Measurements from ENCODE around the gene TBC1D24.
"Not testable (repeated sequence)": the region's sequence is repeated elsewhere in the genome, so short reads cannot be mapped to it uniquely, and the experiment has no call there.

The TBC1D24 gene

GRCh38 chr16:2530629-2531318 lies 55.8 kb downstream of the TBC1D24 start:
- no peaks in the 10 kb centered on the region for H3K27me3 ChIP-seq (ENCODE audit: control insufficient read depth in 1 of 2, insufficient read depth in 2 of 2, low read length in 2 of 2)
- H3K9ac ChIP-seq (ENCODE audit: low read length in 2 of 2), result peak overlapping the region; percentile 72 to 74
- peaks cover 17% of the 10 kb centered on the region for H3K4me1 ChIP-seq (ENCODE audit: control insufficient read depth, insufficient read depth, low read length)
- peak overlapping the region; percentile 97 for H3K27ac ChIP-seq (ENCODE audit: low read length)
- H3K4me3 ChIP-seq (ENCODE audit: low read length in 2 of 2), result peak overlapping the region in 1 of 2 donors; percentile 47
- H3K36me3 ChIP-seq (ENCODE audit: control insufficient read depth in 2 of 2, insufficient read depth in 2 of 2, low read length in 2 of 2), result peaks cover 11 to 20% of the 10 kb centered on the region in 2 donors
- H3K9me3 ChIP-seq (ENCODE audit: control insufficient read depth in 2 of 2, low read length in 2 of 2), result no peaks in the 10 kb centered on the region

GRCh38 chr16:2531371-2531695 lies 56.4 kb downstream of the TBC1D24 start, which contains the start of gene CEMP1:
CEMP1 (minus strand) TSS chr16:2531408; CDS start chr16:2531073, 335 bp downstream.
- Histone ChIP-seq H3K36me3 (ENCODE audit: control insufficient read depth in 2 of 2, insufficient read depth in 2 of 2, low read length in 2 of 2) (peaks cover 11 to 14% of the 10 kb centered on the region in 2 donors), H3K9me3 (ENCODE audit: control insufficient read depth in 2 of 2, low read length in 2 of 2) (no peaks in the 10 kb centered on the region), H3K27ac (ENCODE audit: low read length) (peak within 1 kb of the TSS; percentile 97), H3K4me1 (ENCODE audit: control insufficient read depth, insufficient read depth, low read length) (peaks cover 22% of the 10 kb centered on the region), H3K4me3 (ENCODE audit: low read length in 2 of 2) (peak within 1 kb of the TSS; percentile 68 to 82), H3K27me3 (ENCODE audit: control insufficient read depth in 1 of 2, insufficient read depth in 2 of 2, low read length in 2 of 2) (no peaks in the 10 kb centered on the region), H3K9ac (ENCODE audit: low read length in 2 of 2) (peak within 1 kb of the TSS; percentile 74 to 84)

- H3K4me3 ChIP-seq (ENCODE audit: low read length in 2 of 2), result peak overlapping the region; percentile 68 to 82
- peak overlapping the region; percentile 97 for H3K27ac ChIP-seq (ENCODE audit: low read length)
- H3K36me3 ChIP-seq (ENCODE audit: control insufficient read depth in 2 of 2, insufficient read depth in 2 of 2, low read length in 2 of 2), result peaks cover 11 to 12% of the 10 kb centered on the region in 2 donors
- H3K9ac ChIP-seq (ENCODE audit: low read length in 2 of 2), result peak overlapping the region; percentile 74 to 84
- no peaks in the 10 kb centered on the region for H3K27me3 ChIP-seq (ENCODE audit: control insufficient read depth in 1 of 2, insufficient read depth in 2 of 2, low read length in 2 of 2)
- H3K4me1 ChIP-seq (ENCODE audit: control insufficient read depth, insufficient read depth, low read length), result peaks cover 23% of the 10 kb centered on the region
- no peaks in the 10 kb centered on the region for H3K9me3 ChIP-seq (ENCODE audit: control insufficient read depth in 2 of 2, low read length in 2 of 2)
Measured at GRCh38 chr16:2531696-2532493, 57.0 kb downstream of the TBC1D24 start.

- H3K9me3 ChIP-seq (ENCODE audit: control insufficient read depth in 2 of 2, low read length in 2 of 2), result no peaks in the 10 kb centered on the region
- peaks cover 10 to 11% of the 10 kb centered on the region in 2 donors for H3K36me3 ChIP-seq (ENCODE audit: control insufficient read depth in 2 of 2, insufficient read depth in 2 of 2, low read length in 2 of 2)
- peak overlapping the region; percentile 52 to 84 for H3K9ac ChIP-seq (ENCODE audit: low read length in 2 of 2)
- peak overlapping the region; percentile 97 for H3K27ac ChIP-seq (ENCODE audit: low read length)
- no peaks in the 10 kb centered on the region for H3K27me3 ChIP-seq (ENCODE audit: control insufficient read depth in 1 of 2, insufficient read depth in 2 of 2, low read length in 2 of 2)
- peak overlapping the region; percentile 68 to 82 for H3K4me3 ChIP-seq (ENCODE audit: low read length in 2 of 2)
- peaks cover 25% of the 10 kb centered on the region for H3K4me1 ChIP-seq (ENCODE audit: control insufficient read depth, insufficient read depth, low read length)
Measured at GRCh38 chr16:2532494-2533141, 57.7 kb downstream of the TBC1D24 start.

- Histone ChIP-seq H3K4me3 (ENCODE audit: low read length in 2 of 2) (peak overlapping the region; percentile 68 to 82), H3K9ac (ENCODE audit: low read length in 2 of 2) (peak overlapping the region; percentile 52 to 84), H3K4me1 (ENCODE audit: control insufficient read depth, insufficient read depth, low read length) (peaks cover 25% of the 10 kb centered on the region), H3K27ac (ENCODE audit: low read length) (peak overlapping the region; percentile 97)
- not testable (repeated sequence) for H3K27me3 ChIP-seq (ENCODE audit: control insufficient read depth in 1 of 2, insufficient read depth in 2 of 2, low read length in 2 of 2); H3K36me3 ChIP-seq (ENCODE audit: control insufficient read depth in 2 of 2, insufficient read depth in 2 of 2, low read length in 2 of 2); H3K9me3 ChIP-seq (ENCODE audit: control insufficient read depth in 2 of 2, low read length in 2 of 2)
Measured at GRCh38 chr16:2533142-2533755, 58.3 kb downstream of the TBC1D24 start.

- Histone ChIP-seq H3K36me3 (ENCODE audit: control insufficient read depth in 2 of 2, insufficient read depth in 2 of 2, low read length in 2 of 2) (peaks cover 0 to 4% of the 10 kb centered on the region in 2 donors), H3K9me3 (ENCODE audit: control insufficient read depth in 2 of 2, low read length in 2 of 2) (no peaks in the 10 kb centered on the region), H3K9ac (ENCODE audit: low read length in 2 of 2) (no peak overlapping the region), H3K4me3 (ENCODE audit: low read length in 2 of 2) (no peak overlapping the region), H3K27me3 (ENCODE audit: control insufficient read depth in 1 of 2, insufficient read depth in 2 of 2, low read length in 2 of 2) (no peaks in the 10 kb centered on the region), H3K4me1 (ENCODE audit: control insufficient read depth, insufficient read depth, low read length) (peaks cover 25% of the 10 kb centered on the region), H3K27ac (ENCODE audit: low read length) (no peak overlapping the region)
Measured at GRCh38 chr16:2533912-2534311, 59.0 kb downstream of the TBC1D24 start.

- not testable (repeated sequence) for H3K9ac ChIP-seq (ENCODE audit: low read length in 2 of 2); H3K27me3 ChIP-seq (ENCODE audit: control insufficient read depth in 1 of 2, insufficient read depth in 2 of 2, low read length in 2 of 2); H3K9me3 ChIP-seq (ENCODE audit: control insufficient read depth in 2 of 2, low read length in 2 of 2); H3K4me3 ChIP-seq (ENCODE audit: low read length in 2 of 2); H3K27ac ChIP-seq (ENCODE audit: low read length); H3K36me3 ChIP-seq (ENCODE audit: control insufficient read depth in 2 of 2, insufficient read depth in 2 of 2, low read length in 2 of 2)
- H3K4me1 ChIP-seq (ENCODE audit: control insufficient read depth, insufficient read depth, low read length), result peaks cover 29% of the 10 kb centered on the region
Measured at GRCh38 chr16:2534335-2534734, 59.4 kb downstream of the TBC1D24 start.

GRCh38 chr16:2535625-2536013 lies 60.7 kb downstream of the TBC1D24 start:
- Histone ChIP-seq H3K4me3 (ENCODE audit: low read length in 2 of 2) (no peak overlapping the region), H3K27ac (ENCODE audit: low read length) (peak overlapping the region; percentile 18), H3K27me3 (ENCODE audit: control insufficient read depth in 1 of 2, insufficient read depth in 2 of 2, low read length in 2 of 2) (no peaks in the 10 kb centered on the region), H3K4me1 (ENCODE audit: control insufficient read depth, insufficient read depth, low read length) (peaks cover 38% of the 10 kb centered on the region), H3K9me3 (ENCODE audit: control insufficient read depth in 2 of 2, low read length in 2 of 2) (no peaks in the 10 kb centered on the region), H3K36me3 (ENCODE audit: control insufficient read depth in 2 of 2, insufficient read depth in 2 of 2, low read length in 2 of 2) (no peaks in the 10 kb centered on the region), H3K9ac (ENCODE audit: low read length in 2 of 2) (no peak overlapping the region)

- Histone ChIP-seq H3K27ac (ENCODE audit: low read length) (peak within 1 kb of the TSS; percentile 69), H3K4me1 (ENCODE audit: control insufficient read depth, insufficient read depth, low read length) (peaks cover 32% of the 10 kb centered on the region), H3K9ac (ENCODE audit: low read length in 2 of 2) (peak within 1 kb of the TSS; percentile 69 to 78), H3K4me3 (ENCODE audit: low read length in 2 of 2) (peak within 1 kb of the TSS; percentile 75 to 78), H3K27me3 (ENCODE audit: control insufficient read depth in 1 of 2, insufficient read depth in 2 of 2, low read length in 2 of 2) (no peaks in the 10 kb centered on the region), H3K36me3 (ENCODE audit: control insufficient read depth in 2 of 2, insufficient read depth in 2 of 2, low read length in 2 of 2) (no peaks in the 10 kb centered on the region), H3K9me3 (ENCODE audit: control insufficient read depth in 2 of 2, low read length in 2 of 2) (no peaks in the 10 kb centered on the region)
Measured at GRCh38 chr16:2537451-2538379, 62.8 kb downstream of the TBC1D24 start, which contains the start of gene PDPK1. PDPK1 (plus strand) TSS chr16:2538021; CDS start chr16:2538113, 92 bp downstream.
